Measurements from ENCODE around the gene CHP1. TPM values are rescaled to one million over a fixed set of nuclear protein-coding genes. Genes with fewer than 3 reads are reported as not detected.

Gene CHP1
- total and polyA plus RNA-seq, 2 of the 8 experiments (the other 6 are each of a cell fraction or from before 2014, with no cell fraction given) = 45.2 to 89.0 TPM

DNA sequence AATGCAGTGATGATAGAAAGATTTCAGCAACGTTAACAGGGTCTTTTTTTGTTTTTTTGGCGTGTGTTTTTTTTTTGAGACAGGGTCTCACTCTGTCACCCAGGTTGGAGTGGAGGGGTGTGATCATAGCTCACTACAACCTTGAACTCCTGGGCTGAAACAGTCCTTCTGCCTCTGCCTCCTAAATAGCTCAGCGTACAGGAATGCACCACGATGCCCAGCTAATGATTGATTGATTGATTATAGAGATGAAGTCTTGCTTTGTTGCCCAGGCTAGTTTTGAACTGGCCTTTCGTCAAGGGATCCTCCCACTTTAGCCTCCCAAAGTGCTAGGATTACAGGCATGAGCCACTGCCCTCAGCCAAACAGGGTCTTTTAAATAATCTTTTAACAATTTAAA lies 7.0 kb downstream of the CHP1 start:
- DNase-seq (ENCODE audit: low read depth in 1 of 2, low spot score in 2 of 2) (no peak), FAIRE-seq (no peak)
- Histone ChIP-seq H3K27me3 (replicated peaks in 1 of 4; ENCODE audit: control insufficient read depth in 3 of 4, extremely low read depth in 1 of 4, insufficient read depth in 3 of 4, low read length in 3 of 4) (no peaks in the 10 kb centered on the region), H3K27ac (ENCODE audit: low read depth, low read length) (no peak overlapping the region), H2BK20ac (ENCODE audit: low read length) (no peak overlapping the region), H2AFZ (ENCODE audit: low read length) (no peak overlapping the region), H4K8ac (ENCODE audit: extremely low read depth, insufficient read depth, low read length) (no peak overlapping the region), H3K4ac (replicated peaks; ENCODE audit: insufficient read length, low read depth, low read length) (no peak overlapping the region), H2BK120ac (replicated peaks; ENCODE audit: low read depth, low read length) (no peak overlapping the region), H4K91ac (replicated peaks; ENCODE audit: insufficient read length, low read length) (no peak overlapping the region), H3K23me2 (ENCODE audit: low read depth, low read length) (peaks cover 2% of the 10 kb centered on the region; the same call in 1 of the 2 replicates), H4K5ac (ENCODE audit: insufficient read length, low read depth, low read length) (no peak overlapping the region), H4K20me1 (replicated peaks in 1 of 2; ENCODE audit: control insufficient read depth in 1 of 2, insufficient read depth in 2 of 2, low read length in 2 of 2) (peaks cover 0 to 7% of the 10 kb centered on the region in 2 experiments), H3K14ac (ENCODE audit: insufficient read length) (no peak overlapping the region), H2BK5ac (ENCODE audit: low read depth, low read length) (no peak overlapping the region), H2BK15ac (ENCODE audit: low read length) (no peak overlapping the region), H3K9ac (replicated peaks in 1 of 4; ENCODE audit: extremely low read depth in 1 of 4, low read depth in 3 of 4, low read length in 3 of 4) (no peak overlapping the region), H3K18ac (ENCODE audit: extremely low read depth, low read length) (no peak overlapping the region), H2BK12ac (ENCODE audit: low read depth, low read length) (no peak overlapping the region), H3K23ac (ENCODE audit: insufficient read length) (no peak overlapping the region), H3K36me3 (ENCODE audit: control insufficient read depth in 2 of 4, insufficient read depth in 4 of 4, low read length in 3 of 4) (no peaks in the 10 kb centered on the region), H3K4me3 (ENCODE audit: extremely low read depth in 1 of 4, insufficient read depth in 2 of 4, low read depth in 3 of 4, low read length in 4 of 4) (no peak overlapping the region), H3K4me1 (replicated peaks in 1 of 4; ENCODE audit: control insufficient read depth in 3 of 4, insufficient read depth in 4 of 4, low read length in 3 of 4) (no peaks in the 10 kb centered on the region), H3K56ac (replicated peaks; ENCODE audit: insufficient read length, low read depth, low read length) (no peak overlapping the region), H3K9me3 (ENCODE audit: insufficient read depth in 2 of 2, low read depth in 1 of 2, low read length in 1 of 2) (no peaks in the 10 kb centered on the region), H2AK5ac (ENCODE audit: low read depth, low read length) (no peak overlapping the region), H3K79me2 (ENCODE audit: control insufficient read depth in 1 of 2, insufficient read depth in 2 of 2, low read length in 2 of 2) (peaks cover 0 to 14% of the 10 kb centered on the region in 2 experiments; a peak in 2 of 4 replicates), H3K4me2 (ENCODE audit: insufficient read depth in 1 of 2, low read depth in 2 of 2, low read length in 2 of 2) (no peak overlapping the region), H3K79me1 (ENCODE audit: low read depth, low read length) (no peaks in the 10 kb centered on the region; the same call in 1 of the 2 replicates)
- POLR2A ChIA-PET (ENCODE audit: partially characterized antibody) = interaction anchor here (1.5 kb wide), 2 partner anchors 34 to 47 kb away, joined by 3 to 4 read pairs; no protein-coding TSS in a partner anchor
- 86% methylated on average over 5 of the region's 5 CpGs; no CpG with 5 or more reads in 1 of the 2 experiments for WGBS, 2 experiments (ENCODE audit: extremely low coverage in 1 of 2, insufficient coverage in 1 of 2, insufficient read length in 1 of 2, insufficient replicate concordance in 2 of 2, low coverage in 1 of 2, low lambda C conversion rate in 2 of 2, missing lambda C conversion rate in 1 of 2)
- no peak for TF ChIP-seq PHF8 (conservative IDR thresholded peaks at IDR 0.05; ENCODE audit: low read depth, low read length)
- no peak for TF ChIP-seq KDM1A (IDR thresholded peaks at IDR 0.05; ENCODE audit: borderline replicate concordance, low read length)
- TF ChIP-seq, protein P1, sequence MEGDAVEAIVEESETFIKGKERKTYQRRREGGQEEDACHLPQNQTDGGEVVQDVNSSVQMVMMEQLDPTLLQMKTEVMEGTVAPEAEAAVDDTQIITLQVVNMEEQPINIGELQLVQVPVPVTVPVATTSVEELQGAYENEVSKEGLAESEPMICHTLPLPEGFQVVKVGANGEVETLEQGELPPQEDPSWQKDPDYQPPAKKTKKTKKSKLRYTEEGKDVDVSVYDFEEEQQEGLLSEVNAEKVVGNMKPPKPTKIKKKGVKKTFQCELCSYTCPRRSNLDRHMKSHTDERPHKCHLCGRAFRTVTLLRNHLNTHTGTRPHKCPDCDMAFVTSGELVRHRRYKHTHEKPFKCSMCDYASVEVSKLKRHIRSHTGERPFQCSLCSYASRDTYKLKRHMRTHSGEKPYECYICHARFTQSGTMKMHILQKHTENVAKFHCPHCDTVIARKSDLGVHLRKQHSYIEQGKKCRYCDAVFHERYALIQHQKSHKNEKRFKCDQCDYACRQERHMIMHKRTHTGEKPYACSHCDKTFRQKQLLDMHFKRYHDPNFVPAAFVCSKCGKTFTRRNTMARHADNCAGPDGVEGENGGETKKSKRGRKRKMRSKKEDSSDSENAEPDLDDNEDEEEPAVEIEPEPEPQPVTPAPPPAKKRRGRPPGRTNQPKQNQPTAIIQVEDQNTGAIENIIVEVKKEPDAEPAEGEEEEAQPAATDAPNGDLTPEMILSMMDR (IDR thresholded peaks at IDR 0.05; ENCODE audit: control extremely low read depth in 1 of 3, insufficient read depth in 1 of 3, low read depth in 1 of 3, low read length in 3 of 3) = no peak
- no peak for TF ChIP-seq BRCA1 (IDR thresholded peaks at IDR 0.05; ENCODE audit: low read depth, low read length)
- TF ChIP-seq, protein P2, sequence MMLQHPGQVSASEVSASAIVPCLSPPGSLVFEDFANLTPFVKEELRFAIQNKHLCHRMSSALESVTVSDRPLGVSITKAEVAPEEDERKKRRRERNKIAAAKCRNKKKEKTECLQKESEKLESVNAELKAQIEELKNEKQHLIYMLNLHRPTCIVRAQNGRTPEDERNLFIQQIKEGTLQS (IDR thresholded peaks at IDR 0.05; ENCODE audit: insufficient read depth, low read depth, low read length) = no peak
- no peak for TF ChIP-seq RFX5 (IDR thresholded peaks at IDR 0.05; ENCODE audit: borderline replicate concordance, low read depth, low read length)
- no peak for TF ChIP-seq POLR2AphosphoS5 (IDR thresholded peaks at IDR 0.05; ENCODE audit: low read depth, low read length)
- no peak for TF ChIP-seq MAFK (IDR thresholded peaks at IDR 0.05; ENCODE audit: low read depth, low read length)
- CTCF ChIA-PET (ENCODE audit: partially characterized antibody) = interaction anchor here (0.6 kb wide), 1 partner anchor 338 kb away, joined by 3 read pairs; no protein-coding TSS in a partner anchor
